ENCODE measurements around the gene SETD5. TPM values are rescaled to one million over a fixed set of nuclear protein-coding genes. Genes with fewer than 3 reads are reported as not detected.

The SETD5 gene
- total and polyA plus RNA-seq, 2 donors (not counting 1 experiment from before 2014, with no cell fraction given): 64.2 to 201 TPM

- ChIA-PET POLR2A (no interaction called here), CTCF (interaction anchor here (1.3 kb wide), 1 partner anchor 50 kb away, joined by 4 read pairs; no protein-coding TSS in a partner anchor)
- WGBS (ENCODE audit: insufficient coverage): no CpG with 5 or more reads among the region's 2 CpGs
- H3K27me3 ChIP-seq (replicated peaks in 1 of 4; ENCODE audit: control extremely low read depth in 1 of 4, control insufficient read depth in 3 of 4, insufficient read depth in 4 of 4, low read length in 3 of 4): no peaks in the 10 kb centered on the region
- H3K4me3 Mint-ChIP-seq: no peak overlapping the region
- peaks cover 58 to 79% of the 10 kb centered on the region in 2 donors for H3K4me1 ChIP-seq (ENCODE audit: control insufficient read depth in 2 of 2, insufficient read depth in 2 of 2, low read length in 2 of 2)
- intact Hi-C loops (cut with micrococcal nuclease): loop anchor here (2.0 kb wide), 1 partner anchor 19 kb away; no protein-coding TSS in a partner anchor
- DNase-seq (no peak), ATAC-seq (ENCODE audit: low read depth) (no peak)
- H3K4me1 Mint-ChIP-seq: peaks cover 81% of the 10 kb centered on the region
- no peaks in the 10 kb centered on the region for H3K9me3 Mint-ChIP-seq (ENCODE audit: insufficient read depth)
- H3K27ac Mint-ChIP-seq: no peak overlapping the region
- peaks cover 60% of the 10 kb centered on the region for H4K20me1 ChIP-seq (ENCODE audit: control insufficient read depth, insufficient read depth, low read length, poor library complexity, severe bottlenecking)
- TF ChIP-seq CTCF (IDR thresholded peaks at IDR 0.05) (no peak), EZH2 (IDR thresholded peaks at IDR 0.05; ENCODE audit: borderline replicate concordance, insufficient read depth, low read depth, low read length, poor library complexity, severe bottlenecking) (no peak)
- no peaks in the 10 kb centered on the region for H3K9me3 ChIP-seq (ENCODE audit: control extremely low read depth in 1 of 3, control insufficient read depth in 2 of 3, insufficient read depth in 1 of 3, low read length in 2 of 3)
- H3K27me3 Mint-ChIP-seq: no peaks in the 10 kb centered on the region
- peaks cover 0 to 2% of the 10 kb centered on the region in 2 experiments for H3K36me3 ChIP-seq (replicated peaks in 1 of 2; ENCODE audit: control extremely low read depth in 1 of 2, control insufficient read depth in 1 of 2, extremely low read depth in 1 of 2, insufficient read depth in 2 of 2, low read length in 1 of 2)
- no peak overlapping the region for H2AFZ ChIP-seq (ENCODE audit: insufficient read depth, low read depth, low read length, poor library complexity, severe bottlenecking)
- H3K9ac ChIP-seq (ENCODE audit: low read length): no peak overlapping the region
- no peak overlapping the region for H3K27ac ChIP-seq (ENCODE audit: low read length in 2 of 2)
- H3K4me2 ChIP-seq (replicated peaks; ENCODE audit: low read depth, low read length, poor library complexity, severe bottlenecking): no peak overlapping the region
- peaks cover 100% of the 10 kb centered on the region for H3K79me2 ChIP-seq (ENCODE audit: control insufficient read depth, insufficient read depth, low read length)
- no peak overlapping the region for H3K4me3 ChIP-seq (ENCODE audit: control extremely low read depth in 1 of 5, extremely low read depth in 1 of 5, insufficient read depth in 1 of 5, low read depth in 2 of 5, low read length in 4 of 5)
Observed at GRCh38 chr3:9403463-9403862, 6.0 kb downstream of the SETD5 start.

- H3K9me3 ChIP-seq (ENCODE audit: control extremely low read depth in 1 of 3, control insufficient read depth in 2 of 3, insufficient read depth in 1 of 3, low read length in 2 of 3): no peaks in the 10 kb centered on the region
- peak overlapping the region; percentile 34 for H3K4me3 Mint-ChIP-seq
- H3K27me3 ChIP-seq (replicated peaks in 1 of 4; ENCODE audit: control extremely low read depth in 1 of 4, control insufficient read depth in 3 of 4, insufficient read depth in 4 of 4, low read length in 3 of 4): no peaks in the 10 kb centered on the region
- ChIA-PET CTCF (interaction anchor here (0.9 to 1.6 kb wide), 6 partner anchors 8 to 42 kb away, joined by 3 to 4 read pairs (median 3); partner anchors contain the start of gene THUMPD3), POLR2A (no interaction called here)
- H3K27me3 Mint-ChIP-seq: no peaks in the 10 kb centered on the region
- H3K4me1 ChIP-seq (ENCODE audit: control insufficient read depth in 2 of 2, insufficient read depth in 2 of 2, low read length in 2 of 2): peaks cover 46 to 74% of the 10 kb centered on the region in 2 donors
- no peak overlapping the region for H3K9ac ChIP-seq (ENCODE audit: low read length)
- intact Hi-C loops (cut with micrococcal nuclease): no loop called here
- H4K20me1 ChIP-seq (ENCODE audit: control insufficient read depth, insufficient read depth, low read length, poor library complexity, severe bottlenecking): peaks cover 55% of the 10 kb centered on the region
- H3K4me2 ChIP-seq (replicated peaks; ENCODE audit: low read depth, low read length, poor library complexity, severe bottlenecking): peak overlapping the region; percentile 20
- H3K27ac Mint-ChIP-seq: peak overlapping the region; percentile 2
- ATAC-seq (ENCODE audit: low read depth): no peak
- H3K27ac ChIP-seq (ENCODE audit: low read length in 2 of 2): peak overlapping the region in 1 of 2 donors; percentile 8
- no peak for DNase-seq
- peaks cover 0 to 2% of the 10 kb centered on the region in 2 experiments for H3K36me3 ChIP-seq (replicated peaks in 1 of 2; ENCODE audit: control extremely low read depth in 1 of 2, control insufficient read depth in 1 of 2, extremely low read depth in 1 of 2, insufficient read depth in 2 of 2, low read length in 1 of 2)
- WGBS (ENCODE audit: insufficient coverage): no CpG with 5 or more reads among the region's 1 CpG
- no peak overlapping the region for H2AFZ ChIP-seq (ENCODE audit: insufficient read depth, low read depth, low read length, poor library complexity, severe bottlenecking)
- peaks cover under 1% of the 10 kb centered on the region for H3K9me3 Mint-ChIP-seq (ENCODE audit: insufficient read depth)
- peaks cover 77% of the 10 kb centered on the region for H3K4me1 Mint-ChIP-seq
- no peak overlapping the region for H3K4me3 ChIP-seq (ENCODE audit: control extremely low read depth in 1 of 5, extremely low read depth in 1 of 5, insufficient read depth in 1 of 5, low read depth in 2 of 5, low read length in 4 of 5)
- peaks cover 99% of the 10 kb centered on the region for H3K79me2 ChIP-seq (ENCODE audit: control insufficient read depth, insufficient read depth, low read length)
- TF ChIP-seq CTCF (IDR thresholded peaks at IDR 0.05): no peak
- TF ChIP-seq EZH2 (IDR thresholded peaks at IDR 0.05; ENCODE audit: borderline replicate concordance, insufficient read depth, low read depth, low read length, poor library complexity, severe bottlenecking): no peak
Observed at GRCh38 chr3:9404680-9405079, 7.3 kb downstream of the SETD5 start.

All from B cell (primary cell).